Measurements from ENCODE around the gene ZNF738.

Gene ZNF738

DNA sequence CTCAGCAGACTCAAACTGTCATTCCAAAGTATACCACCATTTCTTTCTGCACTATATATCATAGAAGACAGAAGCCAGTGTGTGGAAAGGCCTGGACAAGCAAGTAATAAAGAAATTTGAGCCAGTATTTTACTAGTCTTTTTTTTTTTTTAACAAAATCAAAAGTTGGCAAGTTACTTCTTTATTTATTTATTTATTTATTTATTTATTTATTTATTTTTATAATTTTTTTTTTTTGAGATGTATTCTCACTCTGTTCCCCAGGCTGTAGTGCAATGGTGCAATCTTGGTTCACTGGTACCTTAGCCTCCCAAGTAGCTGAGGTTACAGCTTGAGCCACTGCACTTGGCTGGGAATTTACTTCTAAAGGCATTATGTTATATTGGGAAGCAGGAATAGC, 63.4 kb downstream of the ZNF738 start:
- no peak for DNase-seq (ENCODE audit: low read depth, low spot score)

DNA sequence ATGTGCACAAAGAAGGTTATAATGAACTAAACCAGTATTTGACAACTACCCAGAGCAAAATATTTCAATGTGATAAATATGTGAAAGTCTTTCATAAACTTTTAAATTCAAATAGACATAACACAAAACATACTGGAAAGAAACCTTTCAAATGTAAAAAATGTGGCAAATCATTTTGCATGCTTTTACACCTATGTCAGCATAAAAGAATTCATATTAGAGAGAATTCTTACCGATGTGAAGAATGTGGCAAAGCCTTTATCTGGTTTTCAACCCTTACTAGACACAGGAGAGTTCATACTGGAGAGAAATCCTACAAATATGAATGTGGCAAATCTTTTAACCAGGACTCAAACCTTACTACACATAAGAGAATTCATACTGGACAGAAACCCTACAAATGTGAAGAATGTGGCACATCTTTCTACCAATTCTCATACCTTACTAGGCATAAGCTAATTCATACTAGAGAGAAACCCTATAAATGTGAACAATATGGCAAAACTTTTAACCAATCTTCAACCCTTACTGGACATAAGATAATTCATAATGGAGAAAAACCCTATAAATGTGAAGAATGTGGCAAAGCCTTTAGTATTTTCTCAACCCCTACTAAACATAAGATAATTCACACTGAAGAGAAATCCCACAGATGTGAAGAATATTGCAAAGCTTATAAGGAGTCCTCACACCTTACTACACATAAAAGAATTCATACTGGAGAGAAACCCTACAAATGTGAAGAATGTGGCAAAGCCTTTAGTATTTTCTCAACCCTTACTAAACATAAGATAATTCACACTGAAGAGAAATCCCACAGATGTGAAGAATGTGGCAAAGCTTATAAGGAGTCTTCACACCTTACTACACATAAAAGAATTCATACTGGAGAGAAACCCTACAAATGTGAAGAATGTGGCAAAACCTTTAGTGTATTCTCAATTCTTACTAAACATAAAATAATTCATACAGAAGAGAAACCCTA, 64.5 kb downstream of the ZNF738 start:
- no peak for DNase-seq (ENCODE audit: low read depth, low spot score)
